HCT116 (cell line): ENCODE data around the gene CHAF1A. TPM values are rescaled to one million over a fixed set of nuclear protein-coding genes. Genes with fewer than 3 reads are reported as not detected.

Experiments
- ATAC-seq: fragments of 200-7000 bp; cut with Tn5 transposase; 2 replicates; pipeline ENCODE4 v1.9.1; 2020; ENCODE audit warnings: mild to moderate bottlenecking, moderate library complexity
- BruUV-seq: library from RNA; stranded (reverse); fragments of 400-500 nt; replicated peaks from 2 replicates; lab custom pipeline; 2021; lab: Mats Ljungman, UMichigan
- CTCF ChIA-PET: fragments of 300-600 bp; sonication (Branson Sonifier 250); formaldehyde crosslinking; loops from one replicate; lab custom pipeline; 2021; ENCODE audit warnings: antibody characterized with exemption; lab: Charles Lee
- POLR2A ChIA-PET: fragments of 300-600, 350-600 bp; sonication (Branson Sonifier 250); formaldehyde crosslinking; loops from one replicate; lab custom pipeline; 2021; ENCODE audit warnings: antibody characterized with exemption; lab: Charles Lee
- RAD21 ChIA-PET, 2 experiments: fragments of 300-600 bp; sonication (Branson Sonifier 250); formaldehyde crosslinking; loops; one replicate each; lab custom pipeline; 2023; ENCODE audit warnings: low total read pairs in 2 of 2; ENCODE audit not compliant: uncharacterized antibody in 2 of 2, unreplicated experiment in 2 of 2, low non-redundant PET in 1 of 2; lab: Charles Lee
- DNase-seq: peaks from one replicate; pipeline ENCODE4 v3.0.0-alpha.2; 2010; ENCODE audit warnings: low read depth, low spot score
- H2AFZ ChIP-seq: fragments of 200-600 bp; shearing (Covaris generic), sonication (generic); 2 replicates; pipeline ENCODE4 v1.6.1; 2017; ENCODE audit warnings: low read depth, mixed run types, mixed read lengths, antibody characterized with exemption, low read length; ENCODE audit not compliant: poor library complexity, severe bottlenecking
- H3K27ac ChIP-seq: 2 replicates; pipeline ENCODE4 v1.5.1; 2012; ENCODE audit warnings: low read depth, low read length
- H3K27me3 ChIP-seq: fragments of 200-600 bp; sonication (generic); 2 replicates; pipeline ENCODE4 v1.6.1; 2016; ENCODE audit warnings: mixed run types, low read length, mixed read lengths; ENCODE audit not compliant: insufficient read depth
- H3K36me3 ChIP-seq, 2 experiments: fragments of 200-500 bp in 1 of 2; fragments of 200-600 bp in 1 of 2; sonication (Bioruptor generic) in 1 of 2; sonication (generic) in 1 of 2; 2 replicates each; pipeline versions ENCODE4 v1.5.1 to v1.6.1; 2014 to 2016; ENCODE audit warnings: low read length in 2 of 2, inconsistent platforms in 1 of 2, mixed read lengths in 1 of 2, mixed run types in 1 of 2; ENCODE audit not compliant: insufficient read depth in 2 of 2, control insufficient read depth in 1 of 2
- H3K4me1 ChIP-seq, 2 experiments: fragments of 200-600 bp in 1 of 2; sonication (generic) in 1 of 2; 2 replicates each; pipeline versions ENCODE4 v1.5.1 to v1.6.1; 2012 to 2017; ENCODE audit warnings: low read length in 2 of 2, inconsistent platforms in 1 of 2, mild to moderate bottlenecking in 1 of 2, mixed read lengths in 1 of 2, mixed run types in 1 of 2, moderate library complexity in 1 of 2; ENCODE audit not compliant: insufficient read depth in 2 of 2, control insufficient read depth in 1 of 2
- H3K4me2 ChIP-seq: fragments of 200-600 bp; sonication (generic); 2 replicates; pipeline ENCODE4 v1.6.1; 2017; ENCODE audit warnings: mixed run types, low read length, mixed read lengths
- H3K4me3 ChIP-seq, 2 experiments: fragments of 200-600 bp in 1 of 2; sonication (generic) in 1 of 2; replicated peaks in 1 of 2; 2 replicates each; pipeline ENCODE4 v1.5.1; 2011 to 2016; ENCODE audit warnings: low read length in 2 of 2, control low read depth in 1 of 2, low read depth in 1 of 2, mild to moderate bottlenecking in 1 of 2, mixed read lengths in 1 of 2, mixed run types in 1 of 2
- H3K79me2 ChIP-seq: fragments of 200-600 bp; sonication (generic); 2 replicates; pipeline ENCODE4 v1.6.1; 2017; ENCODE audit warnings: mild to moderate bottlenecking, mixed run types, low read length, moderate library complexity, mixed read lengths; ENCODE audit not compliant: insufficient read depth
- H3K9ac ChIP-seq: fragments of 200-600 bp; sonication (generic); 2 replicates; pipeline ENCODE4 v1.6.1; 2016; ENCODE audit warnings: low read length, mixed read lengths
- H3K9me2 ChIP-seq: fragments of 200-600 bp; sonication (generic), shearing (Covaris generic); 2 replicates; pipeline ENCODE4 v1.6.1; 2017; ENCODE audit warnings: mixed run types, mild to moderate bottlenecking, moderate library complexity; ENCODE audit not compliant: insufficient read depth
- H3K9me3 ChIP-seq, 2 experiments: fragments of 200-500 bp in 1 of 2; fragments of 200-600 bp in 1 of 2; sonication (Bioruptor generic) in 1 of 2; sonication (generic) in 1 of 2; 2 replicates each; pipeline ENCODE4 v1.6.1; 2014 to 2017; ENCODE audit warnings: low read length in 2 of 2, mixed read lengths in 2 of 2, inconsistent platforms in 1 of 2, low read depth in 1 of 2, mild to moderate bottlenecking in 1 of 2, mixed run types in 1 of 2, moderate library complexity in 1 of 2; ENCODE audit not compliant: control insufficient read depth in 1 of 2, insufficient read depth in 1 of 2
- H4K20me1 ChIP-seq: fragments of 200-600 bp; sonication (generic), shearing (Covaris generic); 2 replicates; pipeline ENCODE4 v1.6.1; 2017; ENCODE audit warnings: mixed run types, mild to moderate bottlenecking, moderate library complexity; ENCODE audit not compliant: insufficient read depth
- CBX3 ChIP-seq: IDR thresholded peaks from 2 replicates; pipeline ENCODE4 v1.6.1; 2012; ENCODE audit warnings: low read depth
- CEBPB ChIP-seq: IDR thresholded peaks from 2 replicates; pipeline ENCODE4 v1.6.1; 2012; ENCODE audit warnings: low read depth
- EGR1 ChIP-seq: IDR thresholded peaks from 2 replicates; pipeline ENCODE4 v1.6.1; 2012; ENCODE audit warnings: low read depth
- EZH2 ChIP-seq: fragments of 200-600 bp; sonication (generic); IDR thresholded peaks from 2 replicates; pipeline ENCODE4 v1.6.1; 2017; ENCODE audit warnings: antibody characterized with exemption, mixed run types
- EZH2phosphoT487 ChIP-seq: fragments of 200-600 bp; IDR thresholded peaks from 2 replicates; pipeline ENCODE4 v1.6.1; 2018; ENCODE audit warnings: antibody characterized with exemption, borderline replicate concordance
- FOSL1 ChIP-seq: IDR thresholded peaks from 2 replicates; pipeline ENCODE4 v1.6.1; 2012; ENCODE audit warnings: low read depth
- JUND ChIP-seq: IDR thresholded peaks from 2 replicates; pipeline ENCODE4 v1.6.1; 2012
- POLR2A ChIP-seq: IDR thresholded peaks from 2 replicates; pipeline ENCODE4 v1.7.0; 2011; ENCODE audit warnings: borderline replicate concordance; ENCODE audit not compliant: insufficient read depth, insufficient read length; ENCODE audit errors: extremely low read depth
- POLR2AphosphoS5 ChIP-seq: IDR thresholded peaks from 2 replicates; pipeline ENCODE4 v1.6.1; 2011; ENCODE audit warnings: mild to moderate bottlenecking, low read depth, low read length, moderate library complexity
- SP1 ChIP-seq: IDR thresholded peaks from 2 replicates; pipeline ENCODE4 v1.6.1; 2012; ENCODE audit warnings: low read depth
- SRF ChIP-seq: IDR thresholded peaks from 2 replicates; pipeline ENCODE4 v1.6.1; 2012; ENCODE audit warnings: low read depth
- ZFX ChIP-seq: fragments of 450-650 bp; IDR thresholded peaks from 2 replicates; pipeline ENCODE4 v1.6.1; 2017
- intact Hi-C: fragments of 100-400 bp; cut with micrococcal nuclease; formaldehyde crosslinking; loops from 2 replicates; pipeline ENCODE4 v1.10.0; 2022
- total RNA-seq: library from RNA; stranded (reverse); gene quantifications from one replicate; pipeline ENCODE4 v1.2.1, GENCODE V29; 2021; ENCODE audit not compliant: unreplicated experiment
- TF ChIP-seq, protein P1 (sequence below): IDR thresholded peaks from 2 replicates; pipeline ENCODE4 v1.6.1; 2011; ENCODE audit warnings: mild to moderate bottlenecking, low read length, moderate library complexity; ENCODE audit not compliant: insufficient replicate concordance; ENCODE audit errors: extremely low read depth
- TF ChIP-seq, protein P2 (sequence below), 3 experiments: fragments of 200-600 bp in 1 of 3; sonication (generic) in 1 of 3; IDR thresholded peaks in 2 of 3; conservative IDR thresholded peaks in 1 of 3; 2 replicates each; pipeline ENCODE4 v1.5.1; 2012 to 2017; ENCODE audit warnings: low read depth in 2 of 3, low read length in 2 of 3, antibody characterized with exemption in 1 of 3, borderline replicate concordance in 1 of 3, control low read depth in 1 of 3, mild to moderate bottlenecking in 1 of 3, mixed read lengths in 1 of 3, mixed run types in 1 of 3, moderate library complexity in 1 of 3; ENCODE audit not compliant: insufficient read depth in 1 of 3
- TF ChIP-seq, protein P3 (sequence below): IDR thresholded peaks from 2 replicates; pipeline ENCODE4 v1.6.1; 2012
- TF ChIP-seq, protein P4 (sequence below): IDR thresholded peaks from 2 replicates; pipeline ENCODE4 v1.6.1; 2012

CHAF1A gene
- total RNA-seq, 1 experiment from 2014 or later: 69.9 TPM

DNA sequence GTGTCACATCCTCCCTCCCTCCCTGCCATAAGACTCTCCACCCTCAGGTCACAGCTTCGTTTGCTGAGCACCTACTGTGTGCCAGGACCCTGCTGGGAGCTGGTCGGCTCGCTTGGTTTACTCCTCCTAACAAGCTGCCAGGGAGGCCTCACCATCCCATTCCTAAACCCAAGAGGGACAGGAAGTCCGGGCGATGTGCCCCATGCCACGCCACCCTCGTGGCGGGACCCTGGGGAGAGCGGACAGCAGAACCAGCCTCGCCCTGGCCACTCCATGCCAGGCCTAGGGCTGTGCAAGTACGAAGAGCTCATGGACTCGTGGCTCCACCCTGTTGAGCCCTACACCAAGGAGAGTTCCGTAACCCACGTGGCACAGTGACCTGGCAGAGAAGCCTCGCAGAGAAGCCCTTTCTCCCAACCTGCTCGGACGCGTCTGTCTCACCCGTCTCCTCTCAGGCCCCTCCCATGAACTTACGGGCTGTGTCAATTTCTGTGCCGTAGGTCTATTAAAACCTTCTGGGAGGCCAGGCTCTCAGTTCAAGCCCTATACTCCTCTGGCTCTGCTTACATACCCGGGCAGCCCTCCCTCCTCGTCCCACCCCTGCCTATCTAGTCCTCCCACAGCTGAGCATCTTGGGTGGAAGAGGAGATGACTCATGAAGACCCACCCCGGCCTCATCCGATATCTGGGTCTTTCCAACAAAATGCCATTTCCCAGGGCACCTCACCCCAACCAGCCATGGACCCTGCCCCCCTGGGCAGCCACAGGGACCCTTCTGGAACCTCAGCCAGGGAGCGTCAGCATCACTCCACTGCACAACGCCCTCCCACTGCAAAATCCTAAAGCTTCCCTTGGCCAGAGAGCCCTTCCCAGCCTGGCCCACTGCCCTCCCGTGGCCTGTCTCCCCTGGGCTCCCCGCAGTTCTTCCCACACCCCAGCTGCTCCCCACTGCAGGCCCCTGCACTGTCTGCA lies 52.6 kb downstream of the CHAF1A start:
- no peaks in the 10 kb centered on the region for H3K9me2 ChIP-seq
- TF ChIP-seq, protein P1, sequence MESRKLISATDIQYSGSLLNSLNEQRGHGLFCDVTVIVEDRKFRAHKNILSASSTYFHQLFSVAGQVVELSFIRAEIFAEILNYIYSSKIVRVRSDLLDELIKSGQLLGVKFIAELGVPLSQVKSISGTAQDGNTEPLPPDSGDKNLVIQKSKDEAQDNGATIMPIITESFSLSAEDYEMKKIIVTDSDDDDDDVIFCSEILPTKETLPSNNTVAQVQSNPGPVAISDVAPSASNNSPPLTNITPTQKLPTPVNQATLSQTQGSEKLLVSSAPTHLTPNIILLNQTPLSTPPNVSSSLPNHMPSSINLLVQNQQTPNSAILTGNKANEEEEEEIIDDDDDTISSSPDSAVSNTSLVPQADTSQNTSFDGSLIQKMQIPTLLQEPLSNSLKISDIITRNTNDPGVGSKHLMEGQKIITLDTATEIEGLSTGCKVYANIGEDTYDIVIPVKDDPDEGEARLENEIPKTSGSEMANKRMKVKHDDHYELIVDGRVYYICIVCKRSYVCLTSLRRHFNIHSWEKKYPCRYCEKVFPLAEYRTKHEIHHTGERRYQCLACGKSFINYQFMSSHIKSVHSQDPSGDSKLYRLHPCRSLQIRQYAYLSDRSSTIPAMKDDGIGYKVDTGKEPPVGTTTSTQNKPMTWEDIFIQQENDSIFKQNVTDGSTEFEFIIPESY: no peak
- TF ChIP-seq, protein P2, sequence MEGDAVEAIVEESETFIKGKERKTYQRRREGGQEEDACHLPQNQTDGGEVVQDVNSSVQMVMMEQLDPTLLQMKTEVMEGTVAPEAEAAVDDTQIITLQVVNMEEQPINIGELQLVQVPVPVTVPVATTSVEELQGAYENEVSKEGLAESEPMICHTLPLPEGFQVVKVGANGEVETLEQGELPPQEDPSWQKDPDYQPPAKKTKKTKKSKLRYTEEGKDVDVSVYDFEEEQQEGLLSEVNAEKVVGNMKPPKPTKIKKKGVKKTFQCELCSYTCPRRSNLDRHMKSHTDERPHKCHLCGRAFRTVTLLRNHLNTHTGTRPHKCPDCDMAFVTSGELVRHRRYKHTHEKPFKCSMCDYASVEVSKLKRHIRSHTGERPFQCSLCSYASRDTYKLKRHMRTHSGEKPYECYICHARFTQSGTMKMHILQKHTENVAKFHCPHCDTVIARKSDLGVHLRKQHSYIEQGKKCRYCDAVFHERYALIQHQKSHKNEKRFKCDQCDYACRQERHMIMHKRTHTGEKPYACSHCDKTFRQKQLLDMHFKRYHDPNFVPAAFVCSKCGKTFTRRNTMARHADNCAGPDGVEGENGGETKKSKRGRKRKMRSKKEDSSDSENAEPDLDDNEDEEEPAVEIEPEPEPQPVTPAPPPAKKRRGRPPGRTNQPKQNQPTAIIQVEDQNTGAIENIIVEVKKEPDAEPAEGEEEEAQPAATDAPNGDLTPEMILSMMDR (IDR thresholded peaks at IDR 0.05 in 2 of 3, conservative IDR thresholded peaks at IDR 0.05 in 1 of 3; ENCODE audit: borderline replicate concordance in 1 of 3, insufficient read depth in 1 of 3, low read depth in 2 of 3, low read length in 2 of 3): no peak
- TF ChIP-seq EGR1 (no peak), EZH2 (no peak), SP1 (no peak), POLR2AphosphoS5 (no peak), CEBPB (no peak), FOSL1 (no peak), SRF (no peak), JUND (no peak), ZFX (no peak), CBX3 (no peak), POLR2A (no peak), EZH2phosphoT487 (no peak)
- TF ChIP-seq, protein P3, sequence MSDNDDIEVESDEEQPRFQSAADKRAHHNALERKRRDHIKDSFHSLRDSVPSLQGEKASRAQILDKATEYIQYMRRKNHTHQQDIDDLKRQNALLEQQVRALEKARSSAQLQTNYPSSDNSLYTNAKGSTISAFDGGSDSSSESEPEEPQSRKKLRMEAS: no peak
- TF ChIP-seq, protein P4, sequence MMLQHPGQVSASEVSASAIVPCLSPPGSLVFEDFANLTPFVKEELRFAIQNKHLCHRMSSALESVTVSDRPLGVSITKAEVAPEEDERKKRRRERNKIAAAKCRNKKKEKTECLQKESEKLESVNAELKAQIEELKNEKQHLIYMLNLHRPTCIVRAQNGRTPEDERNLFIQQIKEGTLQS: no peak
- TF ChIP-seq, all 23 proteins: peak for 0
- ChIA-PET CTCF (no interaction called here), POLR2A (interaction anchor here (1.3 to 1.7 kb wide), 2 partner anchors 17 to 53 kb away, joined by 4 read pairs; partner anchors contain the start of genes CHAF1A and HDGFL2), RAD21 (no interaction called here)
- H3K36me3 ChIP-seq: peaks cover 5 to 10% of the 10 kb centered on the region in 2 experiments; a peak in 2 of 4 replicates
- H3K4me1 ChIP-seq: peaks cover 9 to 17% of the 10 kb centered on the region in 2 experiments; a peak in 3 of 4 replicates
- no peak overlapping the region; the same call in 1 of the 2 replicates for H3K27ac ChIP-seq
- no peaks in the 10 kb centered on the region for H3K9me3 ChIP-seq
- ATAC-seq (no peak), DNase-seq (no peak)
- no peak overlapping the region for H2AFZ ChIP-seq
- H3K27me3 ChIP-seq: no peaks in the 10 kb centered on the region
- peaks cover 18% of the 10 kb centered on the region for H3K79me2 ChIP-seq
- no peak overlapping the region for H3K4me3 ChIP-seq
- no peak overlapping the region for H3K9ac ChIP-seq
- no peak overlapping the region for H3K4me2 ChIP-seq
- no TSS peak for BruUV-seq
- no peaks in the 10 kb centered on the region for H4K20me1 ChIP-seq
- intact Hi-C loops: no loop called here
